Osteoblast (primary cell): ENCODE results near the gene NFKB1. TPM values are rescaled to one million over a fixed set of nuclear protein-coding genes. Genes with fewer than 3 reads are reported as not detected.

Experiments
- DNase-seq: peaks from one replicate; pipeline ENCODE4 v3.0.0; 2011; ENCODE audit warnings: low spot score, mixed read lengths; ENCODE audit not compliant: insufficient read length; ENCODE audit errors: missing footprints
- H2AFZ ChIP-seq: 2 replicates; pipeline ENCODE4 v1.6.0; 2011; ENCODE audit warnings: mild to moderate bottlenecking, low read length
- H3K27ac ChIP-seq: 2 replicates; pipeline ENCODE4 v1.5.1; 2011; ENCODE audit warnings: mild to moderate bottlenecking, low read depth, low read length, moderate library complexity
- H3K27me3 ChIP-seq: 2 replicates; pipeline ENCODE4 v1.6.0; 2012; ENCODE audit warnings: mild to moderate bottlenecking, control low read depth, inconsistent platforms, low read length, moderate library complexity; ENCODE audit not compliant: insufficient read depth
- H3K36me3 ChIP-seq: 2 replicates; pipeline ENCODE4 v1.5.1; 2011; ENCODE audit warnings: mild to moderate bottlenecking, low read length, control low read depth, moderate library complexity; ENCODE audit not compliant: insufficient read depth
- H3K4me1 ChIP-seq: 2 replicates; pipeline ENCODE4 v1.5.1; 2011; ENCODE audit warnings: mild to moderate bottlenecking, low read length, control low read depth, moderate library complexity; ENCODE audit not compliant: insufficient read depth
- H3K4me2 ChIP-seq: 2 replicates; pipeline ENCODE4 v1.6.0; 2011; ENCODE audit warnings: mild to moderate bottlenecking, low read length; ENCODE audit not compliant: insufficient read depth
- H3K4me3 ChIP-seq: fragments of 200-600 bp; sonication (generic); 3 replicates; pipeline ENCODE4 v1.5.1; 2012; ENCODE audit warnings: mild to moderate bottlenecking, low read length, inconsistent platforms; ENCODE audit not compliant: insufficient read depth
- H3K79me2 ChIP-seq: 2 replicates; pipeline ENCODE4 v1.6.0; 2012; ENCODE audit warnings: mild to moderate bottlenecking, low read length, control low read depth, inconsistent platforms; ENCODE audit not compliant: insufficient read depth
- H3K9me3 ChIP-seq: 2 replicates; pipeline ENCODE4 v1.5.1; 2011; ENCODE audit warnings: low read depth, low read length, control low read depth
- H4K20me1 ChIP-seq: 2 replicates; pipeline ENCODE4 v1.6.0; 2012; ENCODE audit warnings: mild to moderate bottlenecking, low read length, control low read depth; ENCODE audit not compliant: insufficient read depth
- total RNA-seq: library from RNA; depleted of rRNA; stranded (reverse); fragments of >200 nt; gene quantifications from 2 replicates; pipeline ENCODE4 v1.2.3, GENCODE V29; 2012
- TF ChIP-seq, protein P1 (sequence below): IDR thresholded peaks from 2 replicates; pipeline ENCODE4 v1.5.1; 2011; ENCODE audit warnings: mild to moderate bottlenecking, low read depth, low read length, moderate library complexity; ENCODE audit errors: extremely low read depth

Gene NFKB1
- total RNA-seq, 1 donor = 27.1 TPM

- no peaks in the 10 kb centered on the region for H4K20me1 ChIP-seq
- no peak for DNase-seq
- no peak overlapping the region for H3K4me2 ChIP-seq
- no peak overlapping the region for H3K4me3 ChIP-seq
- H3K36me3 ChIP-seq = peaks cover 66% of the 10 kb centered on the region
- no peak overlapping the region for H2AFZ ChIP-seq
- no peak overlapping the region for H3K27ac ChIP-seq
- no peaks in the 10 kb centered on the region for H3K9me3 ChIP-seq
- H3K4me1 ChIP-seq = peaks cover 3% of the 10 kb centered on the region
- H3K27me3 ChIP-seq = no peaks in the 10 kb centered on the region
- no peaks in the 10 kb centered on the region for H3K79me2 ChIP-seq
- TF ChIP-seq, protein P1, sequence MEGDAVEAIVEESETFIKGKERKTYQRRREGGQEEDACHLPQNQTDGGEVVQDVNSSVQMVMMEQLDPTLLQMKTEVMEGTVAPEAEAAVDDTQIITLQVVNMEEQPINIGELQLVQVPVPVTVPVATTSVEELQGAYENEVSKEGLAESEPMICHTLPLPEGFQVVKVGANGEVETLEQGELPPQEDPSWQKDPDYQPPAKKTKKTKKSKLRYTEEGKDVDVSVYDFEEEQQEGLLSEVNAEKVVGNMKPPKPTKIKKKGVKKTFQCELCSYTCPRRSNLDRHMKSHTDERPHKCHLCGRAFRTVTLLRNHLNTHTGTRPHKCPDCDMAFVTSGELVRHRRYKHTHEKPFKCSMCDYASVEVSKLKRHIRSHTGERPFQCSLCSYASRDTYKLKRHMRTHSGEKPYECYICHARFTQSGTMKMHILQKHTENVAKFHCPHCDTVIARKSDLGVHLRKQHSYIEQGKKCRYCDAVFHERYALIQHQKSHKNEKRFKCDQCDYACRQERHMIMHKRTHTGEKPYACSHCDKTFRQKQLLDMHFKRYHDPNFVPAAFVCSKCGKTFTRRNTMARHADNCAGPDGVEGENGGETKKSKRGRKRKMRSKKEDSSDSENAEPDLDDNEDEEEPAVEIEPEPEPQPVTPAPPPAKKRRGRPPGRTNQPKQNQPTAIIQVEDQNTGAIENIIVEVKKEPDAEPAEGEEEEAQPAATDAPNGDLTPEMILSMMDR = peak; percentile 52
Measured at GRCh38 chr4:102610007-102610406, 108.8 kb downstream of the NFKB1 start.

- H2AFZ ChIP-seq = no peak overlapping the region
- H3K36me3 ChIP-seq = peaks cover 70% of the 10 kb centered on the region
- H3K4me3 ChIP-seq = no peak overlapping the region
- H4K20me1 ChIP-seq = no peaks in the 10 kb centered on the region
- DNase-seq = peak; percentile 36
- peaks cover 3% of the 10 kb centered on the region for H3K4me1 ChIP-seq
- H3K4me2 ChIP-seq = no peak overlapping the region
- no peak overlapping the region for H3K27ac ChIP-seq
- H3K79me2 ChIP-seq = no peaks in the 10 kb centered on the region
- TF ChIP-seq, protein P1 = no peak
- H3K27me3 ChIP-seq = no peaks in the 10 kb centered on the region
- no peaks in the 10 kb centered on the region for H3K9me3 ChIP-seq
Measured at GRCh38 chr4:102610476-102610875, 109.3 kb downstream of the NFKB1 start.

GRCh38 chr4:102612210-102612609, 111.1 kb downstream of the NFKB1 start:
- Histone ChIP-seq H3K4me3 (no peak overlapping the region), H3K79me2 (no peaks in the 10 kb centered on the region), H2AFZ (no peak overlapping the region), H3K36me3 (peaks cover 69% of the 10 kb centered on the region), H3K9me3 (no peaks in the 10 kb centered on the region), H3K4me2 (no peak overlapping the region), H4K20me1 (no peaks in the 10 kb centered on the region), H3K4me1 (peaks cover 3% of the 10 kb centered on the region), H3K27me3 (no peaks in the 10 kb centered on the region), H3K27ac (no peak overlapping the region)
- TF ChIP-seq, protein P1 = no peak
- DNase-seq = no peak

DNA sequence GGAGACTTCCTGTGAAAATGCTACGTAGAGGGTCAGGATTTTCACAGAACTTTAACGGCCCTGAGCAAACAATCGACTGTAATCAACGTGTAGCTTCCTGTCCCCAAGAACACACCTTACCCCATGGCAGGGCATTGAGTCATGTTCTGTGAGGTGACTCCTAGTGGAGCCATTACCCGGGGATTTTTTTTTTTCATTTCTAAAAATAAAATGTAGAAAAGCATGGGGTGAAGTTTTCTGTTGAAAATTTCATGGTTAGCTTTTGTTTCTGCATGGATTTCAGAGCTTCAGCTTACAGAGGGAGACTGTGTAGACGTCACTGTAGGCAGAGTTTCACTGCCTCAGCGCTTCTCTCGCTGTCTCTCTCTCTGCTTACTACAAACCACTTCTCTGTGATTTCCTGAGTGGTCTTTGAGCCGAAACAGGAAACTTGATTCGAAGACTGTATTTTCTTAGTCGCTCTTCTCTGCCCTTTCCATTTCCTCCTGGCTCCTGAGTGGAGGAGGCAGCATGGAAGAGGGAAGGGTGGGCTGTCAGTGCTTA, 111.7 kb downstream of the NFKB1 start:
- no peak for DNase-seq
- TF ChIP-seq, protein P1 = no peak
- H3K27ac ChIP-seq = no peak overlapping the region
- no peaks in the 10 kb centered on the region for H3K79me2 ChIP-seq
- H3K27me3 ChIP-seq = no peaks in the 10 kb centered on the region
- peaks cover 3% of the 10 kb centered on the region for H3K4me1 ChIP-seq
- no peaks in the 10 kb centered on the region for H4K20me1 ChIP-seq
- no peaks in the 10 kb centered on the region for H3K9me3 ChIP-seq
- H3K4me3 ChIP-seq = no peak overlapping the region
- no peak overlapping the region for H2AFZ ChIP-seq
- no peak overlapping the region for H3K4me2 ChIP-seq
- peaks cover 67% of the 10 kb centered on the region for H3K36me3 ChIP-seq
